Neural progenitor cell (in vitro differentiated cells): ENCODE data around the gene MYL4. TPM values are rescaled to one million over a fixed set of nuclear protein-coding genes. Genes with fewer than 3 reads are reported as not detected.

Source experiments
- DNase-seq: peaks from one replicate; pipeline ENCODE4 v3.0.0-alpha.2; 2016; ENCODE audit warnings: low spot score
- H2AFZ ChIP-seq: fragments of 200-600 bp; sonication (generic); replicated peaks from 2 replicates; pipeline ENCODE4 v1.6.1; 2016; ENCODE audit warnings: antibody characterized with exemption
- H3F3A ChIP-seq: fragments of 200-600 bp; sonication (generic); 2 replicates; pipeline ENCODE4 v1.6.1; 2016; ENCODE audit warnings: antibody characterized with exemption, low read depth
- H3K27ac ChIP-seq: fragments of 200-600 bp; sonication (generic); 2 replicates; pipeline ENCODE4 v1.5.1; 2016; ENCODE audit warnings: mild to moderate bottlenecking
- H3K27me3 ChIP-seq: fragments of 200-600 bp; sonication (generic); 2 replicates; pipeline ENCODE4 v1.6.1; 2016; ENCODE audit warnings: mild to moderate bottlenecking, moderate library complexity
- H3K36me3 ChIP-seq: fragments of 200-600 bp; sonication (generic); 2 replicates; pipeline ENCODE4 v1.5.1; 2016
- H3K4me1 ChIP-seq: fragments of 200-600 bp; sonication (generic); 2 replicates; pipeline ENCODE4 v1.6.1; 2016; ENCODE audit warnings: mixed run types
- H3K4me2 ChIP-seq: fragments of 200-600 bp; sonication (generic); 2 replicates; pipeline ENCODE4 v1.6.1; 2016
- H3K4me3 ChIP-seq: fragments of 200-600 bp; sonication (generic); 2 replicates; pipeline ENCODE4 v1.5.1; 2016
- H3K79me2 ChIP-seq: fragments of 200-600 bp; sonication (generic); 2 replicates; pipeline ENCODE4 v1.6.1; 2016; ENCODE audit warnings: low read depth
- H3K9ac ChIP-seq: fragments of 200-600 bp; sonication (generic); 2 replicates; pipeline ENCODE4 v1.6.1; 2016
- H3K9me3 ChIP-seq: fragments of 200-600 bp; sonication (generic); 2 replicates; pipeline ENCODE4 v1.5.1; 2016; ENCODE audit warnings: low read depth
- H4K20me1 ChIP-seq: fragments of 200-600 bp; sonication (generic); 2 replicates; pipeline ENCODE4 v1.6.1; 2016; ENCODE audit warnings: low read depth
- H3K27ac Mint-ChIP-seq: 3 replicates; pipeline ENCODE4 v1.8.0; 2021; ENCODE audit warnings: mixed read lengths
- H3K27me3 Mint-ChIP-seq: 2 replicates; pipeline ENCODE4 v1.8.0; 2022; ENCODE audit warnings: low read depth, mild to moderate bottlenecking, inconsistent platforms, moderate library complexity, mixed read lengths; ENCODE audit not compliant: insufficient read depth
- H3K36me3 Mint-ChIP-seq: 3 replicates; pipeline ENCODE4 v1.8.0; 2021; ENCODE audit warnings: mixed read lengths
- H3K4me1 Mint-ChIP-seq: 3 replicates; pipeline ENCODE4 v1.8.0; 2021; ENCODE audit warnings: mixed read lengths
- H3K4me3 Mint-ChIP-seq: 3 replicates; pipeline ENCODE4 v1.8.0; 2021; ENCODE audit warnings: mild to moderate bottlenecking, moderate library complexity, mixed read lengths
- H3K9me3 Mint-ChIP-seq: 3 replicates; pipeline ENCODE4 v1.8.0; 2020; ENCODE audit warnings: mixed read lengths
- CTCF ChIP-seq: fragments of 200-600 bp; sonication (generic); IDR thresholded peaks from 2 replicates; pipeline ENCODE4 v1.5.1; 2017; ENCODE audit warnings: antibody characterized with exemption, mild to moderate bottlenecking
- EZH2 ChIP-seq: fragments of 200-600 bp; sonication (generic); IDR thresholded peaks from 2 replicates; pipeline ENCODE4 v1.6.1; 2017; ENCODE audit warnings: antibody characterized with exemption, mild to moderate bottlenecking, moderate library complexity
- EZH2phosphoT487 ChIP-seq: fragments of 200-600 bp; sonication (generic); IDR thresholded peaks from 2 replicates; pipeline ENCODE4 v1.6.1; 2017; ENCODE audit warnings: antibody characterized with exemption
- total RNA-seq: library from RNA; depleted of rRNA; stranded (reverse); fragments of >200 nt; gene quantifications from 2 replicates; pipeline ENCODE4 v1.2.3, GENCODE V29; 2015; ENCODE audit warnings: low replicate concordance

The MYL4 gene
- total RNA-seq, 1 donor from 2014 or later, result 0.37 TPM

- no peaks in the 10 kb centered on the region for H3K36me3 ChIP-seq
- no peak overlapping the region for H3K4me2 ChIP-seq
- no peaks in the 10 kb centered on the region for H3K79me2 ChIP-seq
- Mint-ChIP-seq H3K27me3 (peaks cover 5% of the 10 kb centered on the region), H3K27ac (no peak overlapping the region), H3K36me3 (no peaks in the 10 kb centered on the region), H3K4me3 (no peak overlapping the region), H3K4me1 (peaks cover 11% of the 10 kb centered on the region), H3K9me3 (peaks cover 2% of the 10 kb centered on the region)
- TF ChIP-seq CTCF (no peak), EZH2 (no peak), EZH2phosphoT487 (no peak)
- no peaks in the 10 kb centered on the region for H3F3A ChIP-seq
- H2AFZ ChIP-seq, result no peak overlapping the region
- no peaks in the 10 kb centered on the region for H3K9me3 ChIP-seq
- no peak overlapping the region for H3K27ac ChIP-seq
- H3K9ac ChIP-seq, result no peak overlapping the region
- no peak for DNase-seq
- peaks cover 3% of the 10 kb centered on the region for H3K4me1 ChIP-seq
- no peak overlapping the region for H3K4me3 ChIP-seq
- no peaks in the 10 kb centered on the region for H3K27me3 ChIP-seq
- no peaks in the 10 kb centered on the region for H4K20me1 ChIP-seq
These were observed 8.0 kb upstream of the MYL4 start for GRCh38 chr17:47201166-47201565.

GRCh38 chr17:47203984-47204721, 5.0 kb upstream of the MYL4 start:
- Mint-ChIP-seq H3K4me3 (no peak overlapping the region), H3K4me1 (peaks cover 12% of the 10 kb centered on the region), H3K36me3 (no peaks in the 10 kb centered on the region), H3K9me3 (peaks cover 2% of the 10 kb centered on the region), H3K27me3 (peaks cover 10% of the 10 kb centered on the region), H3K27ac (no peak overlapping the region)
- peaks cover 11% of the 10 kb centered on the region for H3K4me1 ChIP-seq
- no peaks in the 10 kb centered on the region for H3F3A ChIP-seq
- no peak overlapping the region for H3K27ac ChIP-seq
- H4K20me1 ChIP-seq, result no peaks in the 10 kb centered on the region
- no peaks in the 10 kb centered on the region for H3K9me3 ChIP-seq
- no peak for TF ChIP-seq EZH2phosphoT487
- TF ChIP-seq CTCF, result no peak
- no peak for TF ChIP-seq EZH2
- H3K4me3 ChIP-seq, result no peak overlapping the region
- H3K4me2 ChIP-seq, result no peak overlapping the region
- no peaks in the 10 kb centered on the region for H3K36me3 ChIP-seq
- H3K27me3 ChIP-seq, result no peaks in the 10 kb centered on the region
- no peak overlapping the region for H3K9ac ChIP-seq
- no peak overlapping the region for H2AFZ ChIP-seq
- no peak for DNase-seq
- H3K79me2 ChIP-seq, result no peaks in the 10 kb centered on the region

GRCh38 chr17:47204722-47205418, 4.3 kb upstream of the MYL4 start:
- Histone ChIP-seq H3K9ac (no peak overlapping the region), H3K27ac (no peak overlapping the region), H3K79me2 (no peaks in the 10 kb centered on the region), H3K27me3 (no peaks in the 10 kb centered on the region), H3F3A (no peaks in the 10 kb centered on the region), H3K4me1 (peaks cover 12% of the 10 kb centered on the region), H4K20me1 (no peaks in the 10 kb centered on the region), H3K36me3 (no peaks in the 10 kb centered on the region), H3K4me3 (no peak overlapping the region), H3K9me3 (no peaks in the 10 kb centered on the region), H2AFZ (peak overlapping the region; percentile 51), H3K4me2 (no peak overlapping the region)
- H3K27me3 Mint-ChIP-seq, result peaks cover 10% of the 10 kb centered on the region
- no peak overlapping the region for H3K4me3 Mint-ChIP-seq
- no peaks in the 10 kb centered on the region for H3K36me3 Mint-ChIP-seq
- peaks cover 2% of the 10 kb centered on the region for H3K9me3 Mint-ChIP-seq
- no peak overlapping the region for H3K27ac Mint-ChIP-seq
- TF ChIP-seq EZH2phosphoT487 (no peak), EZH2 (no peak), CTCF (no peak)
- no peak for DNase-seq
- peaks cover 19% of the 10 kb centered on the region for H3K4me1 Mint-ChIP-seq
